Fibroblast of lung (primary cell): Measurements from ENCODE around the gene KIF26B. TPM values are rescaled to one million over a fixed set of nuclear protein-coding genes. Genes with fewer than 3 reads are reported as not detected.

ENCODE experiments used
- DNase-seq, 2 donors: peaks; one replicate each; pipeline versions ENCODE4 v3.0.0 to v3.0.0-alpha.2; 2010; ENCODE audit warnings: low read depth in 2 of 2
- H2AFZ ChIP-seq: 2 replicates; pipeline ENCODE4 v1.5.1; 2012; ENCODE audit warnings: low read length, control low read depth, inconsistent platforms
- H3K27ac ChIP-seq: 2 replicates; pipeline ENCODE4 v1.5.1; 2011; ENCODE audit warnings: low read length, control low read depth; ENCODE audit not compliant: insufficient read depth
- H3K27me3 ChIP-seq: 2 replicates; pipeline ENCODE4 v1.5.1; 2011; ENCODE audit warnings: mild to moderate bottlenecking, low read length; ENCODE audit not compliant: control insufficient read depth, insufficient read depth
- H3K36me3 ChIP-seq: 2 replicates; pipeline ENCODE4 v1.5.1; 2011; ENCODE audit warnings: low read length; ENCODE audit not compliant: control insufficient read depth, insufficient read depth
- H3K4me1 ChIP-seq: 2 replicates; pipeline ENCODE4 v1.5.1; 2011; ENCODE audit warnings: low read length; ENCODE audit not compliant: control insufficient read depth, insufficient read depth; ENCODE audit errors: extremely low read depth
- H3K4me2 ChIP-seq: 2 replicates; pipeline ENCODE4 v1.5.1; 2011; ENCODE audit warnings: low read length, control low read depth; ENCODE audit not compliant: insufficient read depth; ENCODE audit errors: extremely low read depth
- H3K4me3 ChIP-seq, 4 experiments: fragments of 200-600 bp in 1 of 4; sonication (generic) in 1 of 4; replicated peaks in 1 of 4; 2 replicates each; pipeline ENCODE4 v1.5.1; 2011 to 2016; ENCODE audit warnings: low read length in 4 of 4, low read depth in 3 of 4, mild to moderate bottlenecking in 3 of 4, control low read depth in 2 of 4, inconsistent platforms in 1 of 4, mixed read lengths in 1 of 4; ENCODE audit not compliant: insufficient read depth in 1 of 4; ENCODE audit errors: control extremely low read depth in 1 of 4
- H3K79me2 ChIP-seq: 2 replicates; pipeline ENCODE4 v1.5.1; 2012; ENCODE audit warnings: mild to moderate bottlenecking, low read length, inconsistent platforms; ENCODE audit not compliant: control insufficient read depth, insufficient read depth
- H3K9ac ChIP-seq: 2 replicates; pipeline ENCODE4 v1.5.1; 2011; ENCODE audit warnings: mild to moderate bottlenecking, low read length, control low read depth; ENCODE audit not compliant: insufficient read depth
- H3K9me3 ChIP-seq: 2 replicates; pipeline ENCODE4 v1.5.1; 2012; ENCODE audit warnings: low read depth, low read length; ENCODE audit not compliant: control insufficient read depth, insufficient read depth
- H4K20me1 ChIP-seq: 2 replicates; pipeline ENCODE4 v1.5.1; 2011; ENCODE audit warnings: low read length; ENCODE audit not compliant: control insufficient read depth, insufficient read depth; ENCODE audit errors: extremely low read depth
- CTCF ChIP-seq, 2 donors: IDR thresholded peaks in 1 of 2; conservative IDR thresholded peaks in 1 of 2; 1 replicate in 1 of 2; 2 replicates in 1 of 2; pipeline ENCODE4 v1.5.1; 2011 to 2012; ENCODE audit warnings: low read length in 2 of 2, control low read depth in 1 of 2, inconsistent platforms in 1 of 2, low read depth in 1 of 2, mild to moderate bottlenecking in 1 of 2
- EZH2 ChIP-seq: IDR thresholded peaks from 2 replicates; pipeline ENCODE4 v1.5.1; 2012; ENCODE audit warnings: low read length, control low read depth, mild to moderate bottlenecking; ENCODE audit errors: missing control alignments
- polyA plus RNA-seq, 2 donors: library from polyadenylated mRNA; depleted of rRNA in 1 of 2; stranded (reverse) in 1 of 2; unstranded in 1 of 2; fragments of >200 nt; gene quantifications; 2 replicates each; pipeline ENCODE4 v1.2.1, GENCODE V29; 2011 to 2012; ENCODE audit warnings: missing spikeins in 1 of 2
- total RNA-seq: library from RNA; depleted of rRNA; stranded (reverse); fragments of >200 nt; gene quantifications from 2 replicates; pipeline ENCODE4 v1.2.1, GENCODE V29; 2014

KIF26B gene
- total and polyA plus RNA-seq, 2 donors (not counting 1 experiment from before 2014, with no cell fraction given) = 5.3 to 6.1 TPM

DNA sequence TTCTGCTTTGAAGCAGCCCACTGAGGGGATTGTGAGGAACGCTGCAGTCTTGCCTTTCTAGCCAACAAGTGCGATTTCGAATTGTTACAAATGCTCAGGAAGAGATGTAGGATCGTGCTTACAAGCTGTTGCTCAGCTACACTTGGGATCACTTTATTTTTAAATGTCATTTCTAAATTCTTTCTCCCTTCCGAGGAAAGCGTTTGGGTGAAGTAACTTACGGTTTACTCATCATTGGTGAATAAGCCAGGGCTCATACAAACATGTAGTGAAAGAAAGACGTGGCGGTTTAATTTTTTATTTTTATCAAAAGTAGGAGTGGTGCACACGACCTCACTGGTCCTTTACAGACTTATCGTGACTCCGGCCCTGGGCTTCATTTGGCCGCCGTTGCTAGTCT is 386.6 kb downstream of the KIF26B start:
- H3K4me3 ChIP-seq = no peak overlapping the region
- no peaks in the 10 kb centered on the region for H3K79me2 ChIP-seq
- no peaks in the 10 kb centered on the region for H3K4me1 ChIP-seq
- H2AFZ ChIP-seq = no peak overlapping the region
- no peaks in the 10 kb centered on the region for H3K9me3 ChIP-seq
- no peaks in the 10 kb centered on the region for H3K27me3 ChIP-seq
- H3K9ac ChIP-seq = no peak overlapping the region
- H3K36me3 ChIP-seq = no peaks in the 10 kb centered on the region
- H4K20me1 ChIP-seq = no peaks in the 10 kb centered on the region
- H3K27ac ChIP-seq = no peak overlapping the region
- DNase-seq = peak in 1 of 2 donors; percentile 39
- no peak for TF ChIP-seq CTCF (conservative IDR thresholded peaks at IDR 0.05 in 1 of 2, IDR thresholded peaks at IDR 0.05 in 1 of 2; ENCODE audit: low read depth in 1 of 2, low read length in 2 of 2)
- H3K4me2 ChIP-seq = no peak overlapping the region

GRCh38 chr1:245542365-245542764 is 387.6 kb downstream of the KIF26B start:
- Histone ChIP-seq H3K27ac (no peak overlapping the region), H3K27me3 (no peaks in the 10 kb centered on the region), H4K20me1 (no peaks in the 10 kb centered on the region), H3K9ac (no peak overlapping the region), H3K4me2 (no peak overlapping the region), H3K79me2 (no peaks in the 10 kb centered on the region), H3K4me1 (no peaks in the 10 kb centered on the region), H3K4me3 (no peak overlapping the region), H3K36me3 (no peaks in the 10 kb centered on the region), H3K9me3 (no peaks in the 10 kb centered on the region), H2AFZ (no peak overlapping the region)
- DNase-seq = no peak
- TF ChIP-seq CTCF (conservative IDR thresholded peaks at IDR 0.05 in 1 of 2, IDR thresholded peaks at IDR 0.05 in 1 of 2; ENCODE audit: low read depth in 1 of 2, low read length in 2 of 2) (no peak), EZH2 (no peak)

DNA sequence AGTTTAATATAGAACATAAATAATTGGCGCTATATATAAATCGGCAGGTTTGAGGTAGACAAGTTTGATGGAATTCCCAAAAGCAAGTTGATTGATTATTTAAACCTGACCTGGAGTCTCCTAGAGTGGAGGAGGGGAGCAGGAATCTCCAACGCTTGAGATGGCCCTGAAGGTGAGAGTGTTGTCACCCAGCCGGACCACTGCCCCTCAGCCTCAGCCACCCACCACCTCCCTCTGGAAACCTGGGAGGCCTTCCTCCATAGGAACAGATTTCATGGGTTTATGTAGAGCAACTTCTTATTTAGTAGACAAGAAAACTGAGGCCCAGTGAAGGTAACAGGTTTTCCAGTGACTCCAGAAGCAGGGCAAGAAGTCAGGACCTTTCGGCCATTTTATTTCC is 389.5 kb downstream of the KIF26B start:
- no peak for TF ChIP-seq CTCF (conservative IDR thresholded peaks at IDR 0.05 in 1 of 2, IDR thresholded peaks at IDR 0.05 in 1 of 2; ENCODE audit: low read depth in 1 of 2, low read length in 2 of 2)
- TF ChIP-seq EZH2 = no peak
- no peak overlapping the region for H3K9ac ChIP-seq
- no peak overlapping the region for H2AFZ ChIP-seq
- H4K20me1 ChIP-seq = no peaks in the 10 kb centered on the region
- H3K9me3 ChIP-seq = no peaks in the 10 kb centered on the region
- no peaks in the 10 kb centered on the region for H3K4me1 ChIP-seq
- DNase-seq = no peak
- no peaks in the 10 kb centered on the region for H3K79me2 ChIP-seq
- H3K4me2 ChIP-seq = no peak overlapping the region
- no peaks in the 10 kb centered on the region for H3K36me3 ChIP-seq
- no peak overlapping the region for H3K27ac ChIP-seq
- H3K4me3 ChIP-seq = no peak overlapping the region
- no peaks in the 10 kb centered on the region for H3K27me3 ChIP-seq
